Left ventricle myocardium superior (tissue), 1 donor: ENCODE results near the gene EXOC6B. TPM values are rescaled to one million over a fixed set of nuclear protein-coding genes. Genes with fewer than 3 reads are reported as not detected.
"Not testable (repeated sequence)": the region's sequence is repeated elsewhere in the genome, so short reads cannot be mapped to it uniquely, and the experiment has no call there.

ENCODE experiments used
- ATAC-seq: fragments of 200-7000 bp; cut with Tn5 transposase; one replicate; pipeline ENCODE4 v1.9.1; 2020; ENCODE audit warnings: mild to moderate bottlenecking, moderate library complexity
- DNase-seq: peaks from one replicate; pipeline ENCODE4 v3.0.0-alpha.2; 2020
- intact Hi-C: fragments of 100-400 bp; cut with micrococcal nuclease; formaldehyde crosslinking; loops from one replicate; pipeline ENCODE4 v1.11.0; 2022
- total RNA-seq: library from RNA; stranded (reverse); fragmentation: NEBNext Ultra II Directional; extraction: Animal tissue kit (Norgen Biotek cat#: 25700); gene quantifications from one replicate; pipeline ENCODE4 v1.2.1, GENCODE V29; 2021
- donor health status: DM: no; HTN: yes; CAD: no; lungs with severe emphysema.

The EXOC6B gene
- total RNA-seq, 1 donor from 2014 or later = 122 TPM

DNA sequence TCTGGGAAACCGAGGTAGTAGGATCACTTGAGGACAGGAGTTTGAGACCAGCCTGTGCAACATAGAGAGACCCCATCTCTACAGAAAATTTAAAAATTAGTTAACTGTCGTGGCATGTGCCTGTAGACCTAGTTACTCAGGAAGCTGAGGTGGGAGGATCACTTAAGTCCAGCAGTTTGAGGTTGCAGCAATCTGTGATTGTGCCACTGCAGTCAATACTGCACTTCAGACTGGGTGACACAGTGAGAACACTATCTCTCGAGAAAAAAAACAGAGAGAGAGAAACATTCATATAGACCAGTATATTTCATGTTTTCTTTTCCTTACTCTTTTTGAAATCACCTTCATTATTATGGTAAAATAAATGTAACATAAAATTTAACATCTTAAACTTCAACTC lies 387.5 kb downstream of the EXOC6B start:
- ATAC-seq (no peak), DNase-seq (no peak)
- intact Hi-C loops = no loop called here

DNA sequence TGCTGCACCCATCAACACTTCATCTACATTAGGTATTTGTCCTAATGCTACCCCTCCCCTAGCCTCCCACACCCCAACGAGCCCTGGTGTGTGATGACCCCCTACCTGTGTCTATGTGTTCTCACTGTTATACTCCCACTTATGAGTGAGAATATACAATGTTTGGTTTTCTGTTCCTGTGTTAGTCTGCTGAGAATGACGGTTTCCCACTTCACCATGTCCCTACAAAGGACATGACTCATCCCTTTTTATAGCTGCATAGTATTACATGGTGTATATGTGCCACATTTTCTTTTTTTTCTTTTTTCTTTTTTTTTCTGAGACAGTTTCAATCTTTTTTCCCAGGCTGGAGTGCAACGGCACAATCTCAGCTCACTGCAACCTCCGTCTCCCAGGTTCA lies 394.1 kb downstream of the EXOC6B start:
- intact Hi-C loops = no loop called here

DNA sequence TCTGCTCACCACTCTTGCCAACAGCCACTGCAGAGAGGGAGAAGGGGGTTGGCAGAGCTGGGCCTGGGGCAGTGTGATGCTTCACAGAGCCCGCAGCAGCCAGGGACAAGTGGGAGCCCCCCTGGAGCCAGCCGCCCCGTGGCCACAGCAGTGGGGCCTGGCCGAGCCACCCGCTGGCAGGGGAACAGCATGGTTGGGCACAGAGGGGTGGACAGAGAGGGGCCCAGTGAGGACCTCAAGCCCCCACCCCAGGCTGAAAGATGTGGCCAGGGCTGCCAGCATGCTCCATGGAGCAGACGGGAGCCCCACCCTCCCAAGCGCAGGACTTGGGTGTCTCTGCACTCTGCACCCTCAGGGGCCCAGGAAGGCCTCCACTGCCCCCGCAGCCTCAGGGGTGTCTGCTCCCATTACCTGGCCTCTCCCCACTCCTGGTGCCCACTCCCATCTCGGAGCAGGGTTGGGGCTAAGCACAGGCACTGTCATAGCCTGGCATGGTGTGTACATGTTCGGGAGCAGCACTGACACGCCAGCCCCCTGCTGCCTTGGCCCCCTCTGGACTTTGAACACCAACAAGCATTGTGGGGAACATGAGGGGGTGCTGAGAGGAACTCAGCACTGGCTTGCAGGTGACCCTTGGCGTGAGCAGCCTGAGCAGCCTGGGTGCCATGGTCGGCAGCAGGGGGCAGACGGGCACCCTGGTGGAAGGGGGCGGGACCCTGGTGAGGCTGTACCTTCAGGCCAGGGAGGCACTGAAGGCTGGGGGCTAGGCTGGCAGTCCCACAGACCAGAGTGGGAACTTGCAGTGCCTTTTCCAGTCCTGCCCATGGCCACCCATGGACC lies 398.6 kb downstream of the EXOC6B start:
- ATAC-seq (peak; percentile 24), DNase-seq (no peak)
- intact Hi-C loops = no loop called here

More for the DNA sequence above, 394.1 kb downstream of the EXOC6B start:
- ATAC-seq (no peak), DNase-seq (no peak)

DNA sequence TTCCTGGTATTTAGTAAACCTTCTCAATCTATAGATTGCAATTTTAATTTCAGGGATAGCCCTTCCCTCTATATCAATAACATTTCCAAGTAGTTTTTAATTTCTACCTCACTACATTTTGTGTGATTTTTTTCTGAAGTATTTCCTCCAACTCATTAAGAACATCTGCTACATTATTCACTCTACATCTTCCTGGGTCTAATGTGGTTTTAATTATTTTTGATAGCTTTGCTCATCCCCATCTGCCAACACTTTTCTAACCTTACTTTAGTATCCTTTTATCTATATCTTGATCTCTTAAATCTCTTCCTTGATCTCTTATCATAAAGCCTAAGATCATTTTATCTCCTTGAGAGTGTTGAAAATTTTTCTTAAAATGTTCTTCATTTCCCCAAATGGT lies 399.8 kb downstream of the EXOC6B start:
- intact Hi-C loops = no loop called here
- ATAC-seq (no peak), DNase-seq (no peak)

DNA sequence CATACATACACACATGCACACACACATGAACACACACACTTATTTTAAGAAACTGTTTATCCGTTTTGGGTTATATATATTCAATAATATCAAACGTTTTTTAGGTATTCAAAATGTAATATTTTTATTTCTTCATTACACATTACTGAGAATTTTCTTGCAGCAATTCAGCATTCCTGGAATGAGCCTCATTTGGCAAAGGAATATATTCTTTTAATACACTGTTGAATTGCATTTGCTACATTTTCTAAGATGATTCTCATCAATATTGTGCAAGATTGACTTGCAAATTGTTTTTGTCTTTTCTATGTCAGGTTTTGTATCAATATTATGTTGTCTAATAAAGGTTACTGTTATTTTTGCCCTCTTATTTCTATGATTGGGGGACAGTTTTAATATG lies 402.1 kb downstream of the EXOC6B start:
- no peak for DNase-seq
- intact Hi-C loops = no loop called here
- ATAC-seq = no peak

DNA sequence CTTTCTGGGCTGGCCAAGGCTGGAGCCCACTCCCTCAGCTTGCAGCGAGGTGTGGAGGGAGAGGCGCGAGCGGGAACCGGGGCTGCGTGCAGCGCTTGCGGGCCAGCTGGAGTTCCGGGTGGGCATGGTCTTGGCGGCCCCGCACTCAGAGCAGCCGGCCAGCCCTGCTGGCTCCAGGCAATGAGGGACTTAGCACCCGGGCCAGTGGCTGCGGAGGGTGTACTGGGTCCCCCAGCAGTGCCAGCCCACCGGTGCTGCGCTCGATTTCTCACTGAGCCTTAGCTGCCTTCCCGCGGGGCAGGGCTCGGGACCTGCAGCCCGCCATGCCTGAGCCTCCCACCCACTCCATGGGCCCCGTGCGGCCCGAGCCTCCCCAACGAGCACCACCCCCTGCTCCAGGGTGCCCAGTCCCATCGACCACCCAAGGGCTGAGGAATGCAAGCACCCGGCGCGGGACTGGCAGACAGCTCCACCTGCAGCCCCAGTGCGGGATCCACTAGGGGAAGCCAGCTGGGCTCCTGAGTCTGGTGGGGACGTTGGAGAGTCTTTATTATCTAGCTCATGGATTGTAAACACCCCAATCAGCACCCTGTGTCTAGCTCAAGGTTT lies 404.0 kb downstream of the EXOC6B start:
- ATAC-seq, DNase-seq, intact Hi-C loops: not testable (repeated sequence)

DNA sequence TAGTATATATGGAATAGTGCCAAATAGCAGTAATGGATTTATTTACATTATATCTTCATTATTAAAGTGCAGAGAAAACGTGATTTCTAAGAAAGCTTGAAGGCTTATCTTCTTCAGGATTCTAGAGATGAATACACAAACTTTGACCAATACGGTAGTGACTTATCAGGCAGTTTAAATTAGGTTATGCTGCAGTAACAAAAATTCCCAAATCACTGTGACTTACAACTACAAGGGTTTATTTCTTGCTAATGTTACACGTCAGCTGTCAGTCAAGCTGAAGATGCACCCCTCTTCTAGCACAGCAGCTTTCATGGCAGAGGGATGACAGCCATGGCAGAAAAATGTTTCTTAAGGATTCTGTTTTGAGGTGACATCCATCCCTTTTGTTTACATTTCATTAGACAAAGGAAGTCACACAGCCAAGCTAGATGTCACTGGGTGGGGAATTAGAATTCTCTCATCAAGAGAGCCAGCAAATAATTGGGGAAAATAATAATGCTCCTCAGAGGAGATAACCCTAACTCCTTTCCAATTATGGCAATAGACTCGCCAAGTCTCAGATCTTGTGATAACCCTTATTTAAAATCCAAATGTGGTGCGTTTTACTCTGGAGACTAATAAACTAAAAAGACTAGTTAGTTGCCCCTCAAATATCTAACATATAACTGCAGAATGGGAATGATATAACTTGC lies 409.9 kb downstream of the EXOC6B start:
- ATAC-seq (no peak), DNase-seq (no peak)
- intact Hi-C loops = no loop called here

DNA sequence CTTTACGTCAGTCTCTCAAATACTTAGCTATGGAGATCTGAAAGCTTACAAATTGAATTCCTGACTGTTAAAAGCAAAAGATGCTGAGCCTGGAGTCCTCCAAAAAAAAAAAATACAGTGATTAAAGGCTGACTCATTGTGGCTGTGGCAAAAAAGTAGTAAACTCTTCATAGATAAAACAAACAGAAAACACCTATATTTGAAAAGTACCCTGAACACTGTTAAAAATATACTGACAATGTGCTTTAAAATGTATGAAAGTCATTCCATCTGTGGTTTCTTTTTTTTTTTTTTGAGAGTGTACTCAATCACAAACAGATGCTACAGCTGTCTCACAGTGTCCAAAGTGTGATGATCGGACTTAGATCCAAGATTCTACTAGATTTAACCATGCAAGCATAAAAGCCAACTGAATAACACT lies 410.6 kb downstream of the EXOC6B start:
- intact Hi-C loops = no loop called here
- DNase-seq (no peak), ATAC-seq (no peak)

DNA sequence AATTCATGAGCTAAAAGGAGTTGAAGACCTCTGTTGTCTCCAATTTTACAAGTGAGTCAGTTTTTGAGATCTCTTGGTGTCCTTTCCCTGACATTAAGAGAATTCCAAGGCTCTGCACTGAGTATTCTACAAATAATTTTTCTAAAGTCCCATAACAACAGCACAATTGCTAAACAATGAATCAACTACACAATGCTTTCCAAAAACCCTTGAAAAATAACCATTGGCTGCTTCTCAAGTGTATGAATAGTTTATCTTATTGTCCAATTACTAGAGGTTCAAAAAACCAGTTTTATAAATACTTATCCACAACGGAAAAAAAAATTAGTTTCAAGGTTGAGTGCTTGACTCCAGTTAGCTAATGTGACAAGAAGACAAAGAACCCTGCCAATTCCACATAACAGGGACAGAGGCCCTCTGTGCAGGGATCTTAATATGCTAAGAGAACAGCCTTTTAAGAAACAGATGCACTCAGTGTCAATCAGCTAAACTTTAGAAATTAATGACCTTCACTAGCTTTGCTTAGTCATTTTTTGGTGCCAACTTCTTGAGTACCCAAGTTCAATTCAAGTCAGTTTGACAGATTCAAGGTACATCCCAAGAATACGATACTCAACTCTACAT lies 411.6 kb downstream of the EXOC6B start:
- no peak for ATAC-seq
- intact Hi-C loops = no loop called here
- no peak for DNase-seq

DNA sequence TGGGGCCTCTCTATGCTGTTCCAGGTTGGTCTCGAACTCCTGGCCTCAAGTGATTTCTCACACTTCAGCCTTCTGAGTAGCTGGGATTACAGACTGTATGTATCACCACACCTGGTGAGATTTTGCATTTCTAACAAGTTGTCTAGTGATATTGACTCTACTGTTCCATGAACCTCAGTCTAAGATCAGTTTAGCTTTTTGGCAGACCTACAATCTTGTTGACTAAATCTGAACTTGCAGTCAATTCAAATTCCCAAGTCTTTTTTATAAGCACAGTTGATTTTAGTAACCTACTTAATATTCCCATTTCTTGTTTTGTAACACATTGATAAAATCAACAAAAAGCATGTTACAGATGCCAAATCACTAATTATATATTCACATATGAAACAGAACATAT lies 412.1 kb downstream of the EXOC6B start:
- ATAC-seq (no peak), DNase-seq (no peak)
- intact Hi-C loops = no loop called here

DNA sequence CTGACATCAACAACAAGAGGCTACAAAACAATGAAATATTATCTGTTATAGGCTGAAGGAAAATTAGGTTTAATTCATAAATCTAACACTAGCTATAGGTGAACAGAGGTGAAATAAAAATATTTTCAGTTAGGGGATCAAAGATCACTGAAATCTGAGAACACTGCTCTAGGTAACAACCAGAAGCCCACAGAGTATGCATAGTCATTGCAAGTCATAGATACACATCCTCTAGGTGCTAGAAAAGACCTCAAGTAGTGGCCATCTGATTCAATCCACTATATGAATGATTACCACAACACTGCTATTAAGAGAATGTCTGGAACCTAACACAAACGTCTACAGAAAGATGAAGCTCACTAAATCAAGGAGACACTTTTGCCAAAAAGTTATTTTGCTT lies 413.6 kb downstream of the EXOC6B start:
- ATAC-seq (no peak), DNase-seq (no peak)
- intact Hi-C loops = no loop called here

DNA sequence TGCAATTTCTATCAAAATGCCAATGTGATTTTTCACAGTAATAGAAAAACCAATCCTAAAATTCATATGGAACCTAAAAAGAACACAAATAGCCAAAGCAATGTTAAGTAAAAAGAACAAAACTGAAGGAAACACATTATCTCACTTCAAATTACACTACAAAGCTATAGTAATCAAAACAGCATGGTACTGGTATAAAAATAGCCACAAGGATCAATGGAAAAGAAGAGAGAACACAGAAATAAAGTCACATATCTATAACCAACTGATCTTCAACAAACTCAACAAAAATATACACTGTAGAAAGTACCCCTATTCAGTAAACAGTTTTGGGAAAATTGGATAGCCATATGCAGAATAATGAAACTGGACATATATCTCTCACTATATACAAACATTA lies 426.0 kb downstream of the EXOC6B start:
- no peak for DNase-seq
- intact Hi-C loops = no loop called here
- ATAC-seq = no peak

DNA sequence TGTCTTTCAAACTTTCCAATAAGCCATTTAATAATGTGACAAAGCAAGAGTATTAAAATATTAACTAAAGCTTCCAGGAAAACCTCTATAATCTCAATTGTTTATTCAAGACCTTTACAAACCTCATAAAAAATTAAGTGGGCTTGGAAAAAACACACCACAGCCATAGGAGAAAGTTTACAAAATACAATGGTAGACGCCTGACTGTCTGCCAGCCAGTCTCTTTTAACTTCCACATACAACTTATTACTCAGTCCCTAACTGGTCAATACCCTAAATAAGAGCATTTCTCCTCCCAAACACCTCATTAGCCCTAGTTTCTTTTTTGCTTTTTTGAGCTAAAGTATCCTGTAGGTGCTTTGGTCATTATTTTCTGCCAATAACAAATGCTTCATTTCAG lies 430.7 kb downstream of the EXOC6B start:
- intact Hi-C loops = no loop called here
- DNase-seq = no peak
- no peak for ATAC-seq

DNA sequence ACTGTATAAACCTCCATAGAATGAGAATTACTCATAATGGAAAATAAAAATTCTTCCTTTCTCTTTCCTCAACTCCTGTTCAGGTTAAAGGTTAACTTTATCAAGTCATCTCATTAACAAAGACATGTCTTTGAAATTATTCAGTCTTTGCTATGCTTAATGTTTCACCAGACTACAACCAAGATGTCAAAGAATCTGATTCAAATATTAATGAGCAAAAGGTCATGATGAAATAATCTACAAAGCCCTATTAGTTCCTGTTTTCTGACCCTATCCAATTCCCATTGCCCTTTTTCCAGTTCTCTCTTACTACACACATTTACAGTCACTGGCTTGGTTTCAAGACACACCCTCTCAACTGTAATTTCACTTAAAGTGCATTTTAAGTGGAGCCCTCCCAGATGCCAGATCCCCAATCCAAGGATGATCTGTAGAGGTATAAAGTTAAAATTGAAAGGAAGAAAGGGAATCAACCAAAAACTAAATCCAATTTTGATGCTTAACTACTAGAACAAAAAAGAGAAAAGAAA lies 431.2 kb downstream of the EXOC6B start:
- intact Hi-C loops = no loop called here
- no peak for ATAC-seq
- DNase-seq = no peak

DNA sequence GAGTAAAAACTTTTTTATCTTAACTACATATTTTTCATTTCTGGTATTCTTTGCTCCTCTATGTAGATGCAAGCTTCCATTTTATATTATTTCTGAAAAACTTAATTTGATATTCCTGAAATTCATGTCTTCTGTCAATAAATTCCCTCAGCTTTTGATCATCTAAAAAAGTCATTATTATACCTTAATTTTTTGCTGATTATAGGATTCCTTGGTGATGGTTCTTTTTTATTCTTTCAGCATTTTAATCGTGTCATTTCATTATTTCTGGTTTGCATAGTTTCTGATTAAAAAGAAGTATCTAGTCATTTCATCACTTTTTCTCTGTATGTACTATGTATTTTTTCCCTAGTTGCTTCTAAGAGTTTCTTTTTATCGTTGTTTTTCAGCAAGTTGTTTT lies 436.4 kb downstream of the EXOC6B start:
- intact Hi-C loops = no loop called here
- no peak for DNase-seq
- no peak for ATAC-seq

DNA sequence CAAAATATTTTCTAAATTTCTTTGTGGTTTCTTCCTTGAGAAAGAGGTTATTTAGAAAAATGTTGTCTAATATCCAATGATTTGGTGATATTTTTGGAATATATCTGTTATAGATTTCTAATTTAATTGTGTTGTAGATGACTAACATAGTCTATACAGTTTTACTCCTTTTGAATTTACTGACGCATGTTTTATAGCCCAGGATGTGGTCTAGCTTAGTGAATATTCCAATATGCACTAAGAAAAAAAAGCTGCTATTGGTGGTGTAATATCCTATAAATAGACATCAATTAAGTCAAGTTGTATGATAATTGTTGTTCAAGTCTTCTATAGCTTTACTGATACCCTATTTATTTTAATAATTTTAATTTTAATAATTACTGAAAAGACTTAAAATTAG lies 437.6 kb downstream of the EXOC6B start:
- ATAC-seq = no peak
- intact Hi-C loops = no loop called here
- no peak for DNase-seq

DNA sequence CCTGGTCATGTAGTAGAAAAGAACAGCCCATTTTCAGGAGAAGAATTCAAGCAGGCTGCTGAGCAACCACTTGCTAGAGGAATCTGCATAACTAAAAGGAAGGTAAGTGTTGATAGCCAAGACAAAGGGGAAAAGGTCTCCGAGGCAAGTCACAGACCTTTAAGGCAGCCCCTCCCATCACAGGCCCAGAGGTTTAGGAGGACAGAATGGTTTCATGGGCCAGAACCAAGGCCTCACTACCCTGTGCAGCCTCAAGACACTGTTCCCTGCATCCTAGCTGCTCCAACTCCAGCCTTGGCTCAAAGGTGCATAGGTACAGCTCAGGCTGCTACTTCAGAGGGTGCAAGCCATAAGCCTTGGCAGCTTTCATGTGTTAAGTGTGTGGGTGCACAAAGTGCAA lies 439.5 kb downstream of the EXOC6B start:
- DNase-seq (no peak), ATAC-seq (no peak)
- intact Hi-C loops = no loop called here

DNA sequence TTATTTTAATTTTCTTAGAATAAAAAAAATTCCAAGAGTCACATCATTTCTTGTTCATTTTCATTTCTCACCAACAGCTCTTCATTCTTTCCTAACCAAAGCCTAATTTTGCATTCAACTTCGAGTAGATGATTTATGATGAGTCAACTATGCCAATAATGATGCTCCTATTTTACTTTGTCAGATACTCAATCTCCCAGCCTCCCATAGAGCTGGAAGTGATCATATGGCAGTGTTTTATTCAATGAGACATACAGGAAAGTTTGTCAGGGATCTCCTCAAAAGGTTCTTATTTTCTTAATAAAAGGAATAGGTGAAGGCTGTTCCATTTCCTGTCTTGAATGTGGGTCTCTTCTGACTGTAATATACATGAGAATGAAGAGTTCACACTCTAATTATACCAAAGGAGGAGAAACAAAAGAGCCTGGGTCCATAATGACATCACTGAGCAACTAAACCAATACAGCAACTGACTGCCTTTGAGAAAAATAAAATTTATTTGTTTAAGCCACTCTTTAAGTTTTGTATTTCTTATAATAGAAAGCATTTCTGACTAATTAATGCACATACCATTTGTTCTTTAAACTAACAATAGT lies 447.0 kb downstream of the EXOC6B start:
- ATAC-seq (no peak), DNase-seq (no peak)
- intact Hi-C loops = no loop called here

DNA sequence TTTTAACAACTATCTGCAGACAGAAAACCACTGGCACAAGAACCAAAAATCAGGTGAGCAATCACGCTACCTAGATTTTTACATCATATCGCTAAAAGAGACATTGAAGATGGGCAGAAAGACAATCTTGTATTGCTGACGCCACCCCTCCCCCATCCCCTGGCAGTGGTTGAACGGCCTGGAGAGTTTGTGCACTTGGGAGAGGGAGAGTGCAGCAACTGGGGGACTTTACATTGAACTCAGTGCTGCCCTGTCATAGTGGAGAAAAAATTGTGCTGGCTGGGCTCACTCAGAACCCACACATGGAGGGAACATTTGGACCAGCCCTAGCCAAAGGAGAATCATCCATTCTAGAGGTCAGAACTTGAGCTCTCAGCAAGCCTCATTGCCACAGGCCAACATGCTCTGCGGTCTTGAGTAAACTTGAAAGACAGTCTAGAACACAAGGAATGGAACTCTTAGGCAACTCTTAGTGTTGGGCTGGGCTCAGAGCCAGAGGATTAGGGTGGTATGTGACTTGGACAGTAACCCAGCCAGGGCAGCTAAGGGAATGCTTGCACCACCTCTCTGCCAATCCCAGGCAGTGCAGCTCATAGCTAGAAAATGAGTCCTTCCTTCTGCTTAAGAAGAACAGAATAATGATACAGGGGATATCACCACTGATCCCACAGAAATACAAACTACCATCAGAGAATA lies 458.2 kb downstream of the EXOC6B start:
- DNase-seq (peak; percentile 51), ATAC-seq (peak; percentile 94)
- intact Hi-C loops = no loop called here
